NCI-H1417 (cell line): ENCODE data around the gene BTK.

Source experiments
- DNase-seq, 3 experiments: peaks; one replicate each; lab custom pipeline; 2025; lab: John Stamatoyannopoulos, UW

The BTK gene

DNA sequence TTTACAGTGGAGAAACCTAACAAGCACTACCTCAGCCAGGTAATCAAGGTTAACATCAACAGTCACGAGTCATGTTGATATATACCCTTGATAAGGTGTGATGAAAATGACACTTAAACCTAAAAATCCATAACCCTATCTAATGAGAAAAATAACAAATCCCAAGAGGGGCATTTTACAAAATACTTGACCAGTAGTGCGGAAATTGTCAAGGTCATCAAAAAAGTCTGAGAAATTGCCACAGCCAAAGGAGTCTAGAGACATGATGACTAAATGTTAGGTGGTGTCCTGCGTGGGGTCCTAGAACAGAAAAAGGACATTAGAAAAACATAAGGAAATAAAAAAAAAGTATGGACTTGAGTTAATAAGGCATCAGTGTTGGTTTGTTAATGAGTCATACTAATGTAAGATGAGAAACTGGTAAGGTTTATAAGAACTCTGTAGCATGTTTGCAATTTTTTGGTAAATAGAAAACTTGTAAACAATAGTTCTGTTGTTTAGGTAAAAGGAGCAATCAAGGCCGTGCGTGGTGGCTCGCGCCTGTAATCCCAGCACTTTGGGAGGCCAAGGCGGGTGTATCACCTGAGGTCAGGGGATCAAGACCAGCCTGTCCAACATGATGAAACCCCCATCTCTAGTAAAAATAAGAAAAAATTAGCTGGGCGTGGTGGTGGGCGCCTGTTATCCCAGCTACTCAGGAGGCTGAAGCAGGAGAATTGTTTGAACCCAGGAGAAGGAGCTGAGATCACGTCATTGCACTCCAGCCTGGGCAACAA is 7.7 kb upstream of the BTK start:
- no peak for DNase-seq

DNA sequence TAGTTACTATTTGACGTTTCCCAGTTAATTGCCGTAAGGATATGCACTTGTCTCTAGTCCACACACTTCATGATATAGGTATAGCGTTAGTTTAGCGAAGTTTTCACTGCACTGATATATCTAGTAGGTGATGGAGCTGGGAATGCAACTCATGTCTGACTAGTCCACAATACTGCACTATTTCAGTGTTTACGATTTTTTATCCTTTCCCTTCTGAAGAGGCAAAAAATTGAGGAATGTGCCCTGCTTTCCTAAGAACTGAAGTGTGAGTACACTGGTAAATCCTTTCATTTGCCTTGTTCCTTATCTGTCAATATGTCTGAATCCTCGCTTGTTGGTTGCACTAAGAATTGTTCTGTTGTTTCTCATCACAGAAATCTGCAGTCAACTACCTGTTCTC is 5.8 kb upstream of the BTK start:
- DNase-seq: no peak

DNA sequence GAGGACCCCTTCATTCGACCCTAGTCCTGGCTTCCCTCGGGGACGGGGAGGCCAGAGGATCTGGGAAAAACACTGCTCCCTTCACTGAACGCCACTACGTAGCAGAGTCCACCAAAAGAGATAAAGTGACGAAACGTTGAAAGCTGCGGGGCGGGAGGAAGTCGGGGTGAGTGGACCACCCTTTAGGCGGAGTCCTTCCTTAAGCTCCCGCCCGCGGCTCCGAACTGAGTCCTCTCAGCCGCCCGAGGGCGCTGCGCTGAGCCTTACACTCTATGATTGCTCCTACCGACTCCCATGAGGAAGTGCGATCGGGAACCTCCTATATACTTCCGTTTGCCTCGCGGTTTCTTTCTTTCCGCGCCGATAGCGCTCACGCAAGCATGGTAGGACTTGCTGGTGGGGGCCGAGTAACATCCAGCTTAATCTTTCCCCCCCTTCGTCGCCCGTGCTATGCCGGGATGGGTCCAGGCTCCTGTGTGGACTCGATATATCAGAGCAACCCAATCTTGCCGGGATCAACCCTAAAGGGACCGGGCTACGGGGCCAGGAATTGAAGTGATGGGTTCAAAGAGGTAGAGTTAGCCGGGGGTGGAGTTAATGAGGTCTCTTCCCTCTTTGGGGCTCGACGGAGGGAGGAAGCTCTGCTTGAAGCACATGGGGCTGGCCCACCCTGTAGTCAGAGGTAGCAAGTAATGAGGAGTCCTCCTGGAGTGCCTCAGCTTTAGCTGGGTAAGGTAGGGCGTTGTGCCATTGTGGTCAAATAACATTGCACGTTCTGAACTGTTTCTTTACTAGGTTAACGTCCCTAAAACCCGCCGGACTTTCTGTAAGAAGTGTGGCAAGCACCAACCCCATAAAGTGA is 4.9 kb upstream of the BTK start, which contains the start of gene RPL36A:
Gene RPL36A (plus strand): TSS at position 348 of the 862 bp plus-strand sequence. CDS start 33 bp downstream, at position 381.
- peak; percentile 84 to 93 (median 91) for DNase-seq

DNA sequence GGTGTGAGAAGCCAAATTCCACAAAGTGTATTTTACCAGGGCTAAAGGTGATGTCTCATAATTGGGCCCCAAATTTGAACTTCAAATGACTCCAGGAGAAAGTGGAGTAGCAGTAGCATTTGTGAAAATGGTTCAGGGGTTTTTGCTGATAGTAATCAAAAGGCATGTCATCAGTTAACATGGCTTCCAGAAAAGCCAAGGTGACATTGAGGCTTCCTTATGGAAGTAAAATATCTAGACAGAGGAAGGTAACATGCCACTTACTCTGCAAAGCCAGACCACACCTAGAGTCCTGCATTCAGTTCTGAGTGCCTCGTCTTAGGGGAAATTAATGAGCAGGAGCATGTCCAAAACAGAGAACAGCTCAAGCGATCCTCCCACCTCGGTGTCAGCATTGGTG is 2.6 kb upstream of the BTK start:
- no peak for DNase-seq

DNA sequence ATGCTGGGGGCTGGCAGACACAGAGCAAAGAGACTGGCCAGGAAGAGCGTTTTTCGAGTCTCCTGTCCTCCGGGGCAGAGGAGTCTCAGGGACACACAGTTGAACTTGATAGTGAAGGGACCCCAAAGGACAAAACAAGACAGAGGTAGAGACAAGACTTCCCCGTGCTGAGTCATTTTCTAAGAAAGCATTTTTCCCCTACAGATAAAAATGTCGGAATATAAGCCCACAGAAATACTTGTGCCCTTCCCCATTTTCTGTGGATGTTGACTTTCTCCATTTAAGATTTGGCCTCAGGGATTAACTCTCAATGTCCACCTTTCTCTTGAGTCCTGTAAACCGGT is 523 bp upstream of the BTK start:
- no peak for DNase-seq

DNA sequence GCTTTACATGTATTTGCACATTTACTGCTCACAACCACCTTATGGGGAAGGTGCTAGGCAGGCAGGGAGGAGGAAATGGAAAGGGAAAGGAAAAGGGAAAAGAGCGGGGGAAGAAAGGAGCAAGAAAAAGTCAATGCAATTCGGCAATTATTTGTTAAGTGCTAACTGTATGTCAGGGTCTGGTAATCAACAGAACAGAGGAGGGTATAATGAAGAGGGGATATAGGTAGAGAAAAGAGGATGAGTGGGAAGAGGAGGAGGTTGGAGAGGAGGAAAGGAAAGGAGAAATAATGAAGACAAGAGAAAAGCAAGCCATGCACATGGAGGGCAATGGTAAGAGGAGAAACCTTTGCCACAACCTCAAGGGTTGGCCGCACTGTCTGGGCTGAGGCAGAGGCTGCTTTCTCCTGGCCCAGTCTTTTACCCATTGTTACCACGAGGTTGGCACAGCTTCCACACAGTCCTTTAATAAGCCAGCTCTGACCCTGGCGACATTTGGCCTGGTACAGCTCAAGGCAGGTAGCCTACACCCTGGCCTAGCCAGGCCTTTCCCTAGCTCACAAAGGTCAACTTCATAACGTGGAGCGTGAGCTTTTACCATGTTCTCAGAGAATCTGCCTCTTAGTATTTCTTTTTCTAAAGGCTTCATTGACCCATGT is 836 bp downstream of the BTK start:
- no peak for DNase-seq

DNA sequence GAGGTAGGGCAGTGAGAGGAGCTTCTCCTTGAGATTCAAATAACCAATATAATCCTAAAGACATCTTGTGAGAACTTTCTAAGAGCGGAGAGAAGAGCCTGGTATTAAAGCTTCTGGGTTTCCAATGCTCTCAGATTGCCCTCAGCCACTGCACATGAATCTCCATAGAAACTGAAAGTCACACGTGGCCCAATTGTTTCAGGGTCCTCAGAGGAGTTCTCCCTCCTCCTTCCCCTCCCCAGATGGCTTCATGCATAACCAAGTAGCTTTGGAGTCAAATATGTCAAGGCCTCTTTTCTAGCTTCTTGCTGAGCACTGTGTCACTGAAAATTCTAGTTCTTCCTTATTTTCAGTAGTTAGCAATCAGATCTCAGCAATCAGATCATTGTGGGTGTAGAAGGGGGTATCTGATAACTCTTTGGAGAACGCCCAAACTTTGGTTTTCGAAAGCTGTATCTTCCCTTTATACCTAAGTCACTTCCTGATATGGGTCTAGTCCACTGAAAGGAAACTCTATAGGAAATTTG is 2.2 kb downstream of the BTK start:
- DNase-seq: no peak

DNA sequence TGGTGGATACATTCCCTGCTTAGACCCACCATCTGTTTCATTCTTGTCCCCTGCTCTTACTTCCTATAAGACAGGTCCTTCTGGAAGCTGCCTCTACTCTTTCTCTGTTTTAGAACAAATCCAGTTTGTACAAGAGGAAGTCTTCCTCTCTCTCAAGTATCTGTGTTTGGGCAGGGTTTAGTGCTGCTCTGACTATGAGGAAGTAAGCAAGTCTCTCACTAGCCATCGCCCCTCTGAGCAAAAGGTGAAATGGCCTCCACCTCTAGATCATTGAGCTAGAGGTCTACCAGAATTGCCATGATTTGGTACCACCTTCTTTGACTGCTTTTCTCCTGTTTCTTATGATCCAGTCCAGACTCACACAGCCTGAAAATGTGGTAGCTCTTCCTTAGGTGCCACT is 8.4 kb downstream of the BTK start:
- DNase-seq: no peak

DNA sequence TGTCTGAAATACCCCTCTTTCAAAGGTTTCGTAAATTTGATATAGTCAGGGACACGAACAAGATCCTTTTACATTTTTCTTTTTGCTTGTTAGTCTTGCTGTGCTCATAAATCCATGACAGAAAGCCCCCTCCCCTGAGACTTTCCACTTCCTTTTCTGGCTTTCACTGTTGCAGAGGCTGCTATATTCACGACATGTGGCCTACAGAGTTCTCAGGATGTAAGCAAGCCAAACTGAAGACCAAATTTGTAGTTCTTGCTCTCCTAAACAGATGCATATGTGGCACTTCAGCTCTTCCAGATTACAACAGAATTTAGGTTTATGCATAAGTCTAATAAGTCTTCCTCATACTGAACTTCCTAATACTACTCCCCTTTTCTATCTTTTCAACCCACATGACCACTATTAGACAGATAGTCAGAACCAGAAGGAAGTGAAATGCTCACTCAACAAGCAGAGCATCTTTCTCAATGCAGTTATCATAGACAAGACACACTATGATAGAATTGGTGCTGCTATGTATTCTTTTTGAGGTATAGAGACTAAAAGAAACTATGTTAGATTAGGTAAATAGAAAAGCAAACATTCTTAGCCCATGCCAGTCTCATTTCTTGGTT is 15.0 kb downstream of the BTK start:
- DNase-seq: no peak

DNA sequence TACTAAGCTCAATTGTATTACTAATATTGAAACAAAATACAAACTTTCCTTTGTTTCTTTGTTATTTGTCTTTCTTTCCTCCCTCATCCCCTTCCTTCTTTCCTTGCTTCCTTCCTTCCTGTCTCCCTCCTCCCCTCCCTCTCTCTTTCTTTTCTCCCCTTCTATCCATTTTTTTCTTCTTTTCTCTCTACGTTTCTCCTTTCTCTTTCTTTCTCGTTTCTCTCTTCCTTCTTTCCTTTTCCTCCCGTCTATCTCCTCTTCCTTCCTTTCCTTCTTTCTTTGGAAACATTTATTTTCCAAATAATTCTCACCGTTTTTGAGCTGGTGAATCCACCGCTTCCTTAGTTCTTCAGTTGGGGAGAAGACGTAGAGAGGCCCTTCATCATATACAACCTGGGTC is 16.3 kb downstream of the BTK start:
- DNase-seq: no peak

DNA sequence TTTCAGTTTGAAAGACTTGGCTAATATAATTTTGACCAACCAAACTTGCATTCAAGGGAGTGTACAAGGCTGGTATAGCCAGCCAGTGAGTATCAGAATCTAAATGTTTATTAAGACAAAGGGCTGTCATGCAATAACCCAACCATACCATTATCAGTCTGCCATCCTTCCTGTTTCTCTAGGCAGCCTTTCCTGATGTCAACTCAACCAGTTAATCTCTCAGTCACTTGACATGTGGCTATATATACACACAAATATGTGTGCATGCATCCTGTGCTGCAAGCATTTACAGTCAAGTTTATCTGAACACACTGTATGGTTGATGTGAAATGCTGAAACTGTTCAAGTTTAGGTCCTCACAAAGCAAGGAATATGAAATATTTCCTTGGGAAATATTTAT is 17.2 kb downstream of the BTK start:
- DNase-seq: no peak

DNA sequence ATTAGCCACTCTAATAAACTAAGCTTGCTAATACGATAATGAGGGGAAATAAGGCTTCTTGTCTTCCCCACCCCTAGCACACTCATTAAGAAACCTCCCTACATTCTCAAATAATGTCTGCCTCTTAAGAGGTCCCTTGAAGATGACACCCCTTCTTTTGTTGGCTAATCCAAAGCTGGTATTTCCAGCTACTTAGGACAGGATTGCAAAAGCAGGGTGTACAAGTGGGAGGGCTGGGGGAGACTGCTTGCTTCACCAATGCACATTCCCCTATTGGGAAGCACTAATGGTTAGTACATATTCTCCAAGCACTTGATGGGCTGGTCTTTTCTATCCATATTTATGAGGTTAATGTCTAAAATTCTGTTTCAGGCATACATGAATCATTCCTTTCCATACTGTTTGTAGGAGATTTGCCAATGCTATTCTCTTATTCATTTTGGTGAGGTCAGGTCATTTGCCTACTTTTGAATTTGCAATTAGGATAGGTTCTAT is 20.6 kb downstream of the BTK start:
- DNase-seq: no peak

DNA sequence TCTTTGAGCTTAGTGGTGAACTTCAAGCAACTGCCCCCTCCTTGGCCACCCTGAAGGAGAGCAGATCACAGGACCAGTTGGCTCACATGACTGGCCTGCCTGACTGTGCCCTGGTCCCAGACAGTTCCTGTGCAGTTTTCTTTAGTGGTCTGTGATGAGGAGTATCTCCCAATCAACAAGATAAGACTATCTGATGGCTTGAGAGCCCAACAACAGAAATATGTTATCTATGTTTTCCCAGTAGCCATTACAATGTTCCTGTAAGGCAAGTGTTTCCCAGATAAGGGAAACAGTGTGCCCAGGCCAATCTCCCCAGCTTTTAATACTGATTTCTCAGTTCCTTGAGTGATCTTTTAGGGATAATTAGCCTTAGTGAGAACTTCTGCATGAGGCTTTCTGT is 23.2 kb downstream of the BTK start:
- no peak for DNase-seq

DNA sequence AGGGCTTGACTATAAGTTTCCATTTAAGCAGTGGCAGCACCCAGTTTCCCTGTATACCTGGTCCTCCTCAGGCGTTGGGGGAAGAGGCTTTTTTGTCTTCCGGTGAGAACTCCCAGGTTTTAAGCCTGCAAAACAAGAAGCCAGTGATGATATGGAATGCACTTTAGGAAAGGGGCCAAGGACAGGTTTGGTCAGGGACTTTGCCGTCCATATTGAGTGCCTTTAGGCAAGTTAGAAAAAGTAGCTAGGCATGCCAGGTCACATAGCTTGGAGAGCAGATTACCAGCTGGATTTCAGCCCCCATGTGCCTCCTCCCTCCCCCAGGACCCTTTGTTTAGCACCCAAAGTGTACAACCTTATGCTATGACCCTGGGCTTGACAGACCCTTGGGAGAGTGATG is 23.9 kb downstream of the BTK start:
- DNase-seq: no peak

DNA sequence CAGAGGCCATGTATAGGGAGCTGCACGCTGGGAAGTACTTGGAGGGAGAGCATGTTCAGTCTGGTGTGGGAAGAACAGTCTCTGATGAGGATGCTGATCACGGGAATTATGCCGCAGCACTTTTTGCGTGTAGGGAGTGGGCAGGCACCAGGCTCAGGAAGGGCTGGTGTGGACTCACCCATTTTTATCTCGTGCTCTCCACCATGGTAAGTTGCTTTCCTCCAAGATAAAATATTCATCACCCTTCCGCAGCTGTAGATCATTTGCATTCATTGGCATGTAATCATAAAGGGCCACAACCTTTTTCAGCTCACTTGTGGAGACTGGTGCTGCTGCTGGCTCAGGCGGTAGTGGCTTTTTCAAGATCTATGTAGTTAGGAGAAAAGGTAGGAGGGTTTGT is 25.6 kb downstream of the BTK start:
- DNase-seq: no peak

DNA sequence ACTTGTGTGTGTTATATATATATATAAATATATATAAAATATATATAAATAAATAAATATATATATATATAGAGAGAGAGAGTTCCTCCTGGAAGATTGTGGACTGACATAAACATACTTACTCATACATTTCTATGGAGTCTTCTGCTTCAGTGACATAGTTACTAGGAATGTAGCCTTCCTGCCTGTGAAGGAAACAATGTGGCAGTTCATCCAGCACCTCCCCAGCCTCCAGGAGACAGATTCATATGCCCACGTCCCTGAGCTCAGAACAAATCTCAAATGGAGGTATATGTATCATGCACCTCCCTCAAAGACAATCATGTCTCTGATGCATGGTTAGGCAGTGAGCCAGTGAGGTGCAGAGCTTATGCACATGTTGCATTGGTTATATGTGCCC is 26.0 kb downstream of the BTK start:
- DNase-seq: no peak

DNA sequence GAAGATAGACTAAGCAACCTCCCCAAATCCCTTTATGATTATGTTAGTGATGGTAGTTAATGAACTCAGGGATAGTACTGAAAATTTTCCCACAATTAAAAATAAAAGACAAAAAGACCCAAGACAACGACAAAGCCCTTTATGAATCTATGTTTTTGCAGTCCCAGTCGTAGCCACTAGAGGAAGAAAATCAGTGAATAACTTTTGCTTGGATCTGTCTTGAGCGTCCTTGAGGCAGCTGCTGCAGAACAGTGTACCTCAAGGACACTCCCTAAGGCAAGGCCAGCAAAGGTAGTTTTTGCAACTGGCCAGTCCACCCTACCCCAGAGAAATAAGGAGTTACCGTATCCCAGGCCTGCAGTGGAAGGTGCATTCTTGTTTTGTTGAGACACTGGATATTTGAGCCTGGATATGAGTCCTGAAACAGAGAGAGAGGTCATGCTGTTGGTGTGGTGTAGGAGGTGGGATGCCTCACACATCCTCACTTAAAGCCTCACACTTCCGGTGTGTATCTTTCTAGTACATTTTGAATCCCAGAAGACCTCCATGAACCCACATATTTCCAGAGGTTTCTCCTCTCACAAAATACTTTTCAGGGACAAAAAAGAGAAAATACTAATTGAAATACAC is 28.7 kb downstream of the BTK start:
- peak in 1 of 3 experiments; percentile 6 for DNase-seq

DNA sequence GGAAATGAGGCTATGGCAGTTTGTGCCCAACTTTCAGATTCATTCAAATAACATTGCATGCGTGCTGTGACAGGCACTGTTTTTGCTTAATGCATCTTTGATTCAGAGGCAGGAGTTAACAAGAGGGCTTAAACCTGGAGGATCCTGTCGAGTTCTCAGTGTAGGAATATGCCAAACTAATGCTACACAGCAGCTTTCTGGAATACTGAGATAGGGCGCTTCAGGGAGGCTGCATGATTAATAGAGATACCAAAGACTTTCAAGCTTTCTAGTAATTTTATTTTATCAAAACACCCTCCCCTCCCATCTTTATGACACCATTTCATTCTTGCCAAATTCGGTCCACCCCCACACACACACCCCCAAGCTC is 36.8 kb downstream of the BTK start:
- DNase-seq: no peak

DNA sequence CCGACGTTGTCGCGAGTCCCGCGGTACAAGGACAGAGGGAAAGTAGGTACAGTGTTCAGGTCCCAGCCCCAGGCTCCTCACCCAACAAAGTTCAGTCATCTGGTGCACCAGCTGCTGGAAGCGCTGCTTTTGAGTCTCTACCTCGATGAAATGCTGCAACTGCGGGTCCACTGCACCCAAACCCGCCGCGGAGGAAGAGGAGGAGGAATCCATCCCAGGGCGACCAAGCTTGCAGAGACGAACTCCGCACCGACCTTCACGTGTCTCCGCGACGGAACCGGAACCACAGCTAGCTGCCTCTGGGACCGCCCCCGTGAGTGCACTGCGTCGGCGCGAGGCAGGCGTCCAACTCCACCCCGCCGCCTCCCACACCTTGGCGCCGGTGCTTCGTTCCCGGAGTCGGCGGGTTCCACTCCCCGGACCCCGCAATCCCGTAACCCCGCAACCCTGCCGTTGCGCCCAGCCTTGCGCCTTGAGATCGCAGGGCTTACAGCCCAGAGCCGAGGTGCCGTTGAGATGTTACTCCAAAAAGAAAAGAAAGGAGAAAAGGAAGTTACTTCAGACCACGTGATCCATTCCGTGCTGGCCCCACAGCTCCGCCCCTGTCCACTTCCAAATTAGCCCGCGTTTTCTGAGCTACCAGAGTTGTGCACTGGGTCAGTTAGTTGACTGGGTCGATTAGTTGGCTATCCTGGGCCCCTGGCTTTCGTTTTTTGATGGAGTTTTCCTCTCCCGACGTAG is 37.4 kb downstream of the BTK start, which contains the start of gene TIMM8A:
Gene TIMM8A (minus strand): TSS at position 291 of the 741 bp plus-strand sequence. CDS start 78 bp downstream, at position 213.
- peak; percentile 82 to 85 (median 84) for DNase-seq

DNA sequence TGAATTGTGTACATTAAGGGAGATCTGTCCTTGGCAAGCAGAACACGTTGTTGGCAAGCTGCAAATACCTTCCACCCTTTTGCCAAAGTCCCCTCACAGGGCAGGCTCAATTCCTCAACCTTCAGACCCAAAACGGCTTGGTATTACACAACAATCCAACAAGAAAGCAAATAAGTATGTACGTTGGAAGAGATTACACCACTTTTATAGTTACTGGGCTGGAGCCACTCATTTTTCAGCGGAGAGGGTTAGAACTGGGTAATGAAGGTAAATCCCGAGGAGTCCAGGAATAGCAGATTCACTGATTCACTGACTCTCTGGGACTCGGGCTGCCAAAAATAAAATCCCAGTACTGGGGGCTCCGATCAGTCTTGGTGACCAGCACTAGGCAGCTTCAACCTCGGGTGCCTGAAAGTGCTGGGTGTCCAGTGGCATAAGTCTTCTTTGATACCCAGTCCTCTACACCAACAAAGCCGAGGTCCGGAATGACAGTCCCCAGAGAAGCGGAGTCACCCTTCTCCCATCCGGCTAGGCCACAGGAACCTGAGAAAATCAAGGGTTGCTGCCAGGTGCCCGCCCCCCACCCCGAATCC is 38.0 kb downstream of the BTK start:
- DNase-seq: no peak
